HTR-8/SVneo (cell line): Measurements from ENCODE around the gene OBSCN.
"Not testable (repeated sequence)": the region's sequence is repeated elsewhere in the genome, so short reads cannot be mapped to it uniquely, and the experiment has no call there.

Experiments used
- DNase-seq: peaks from one replicate; pipeline ENCODE4 v3.0.0; 2011; ENCODE audit warnings: low spot score, mixed read lengths; ENCODE audit not compliant: insufficient read length
- FAIRE-seq: peaks from 2 replicates; lab custom pipeline; 2011; peaks lifted over from hg19 to GRCh38; lab: Jason Lieb, UNC

Gene OBSCN

GRCh38 chr1:228185641-228185965, 22.2 kb upstream of the OBSCN start:
- DNase-seq, result no peak

GRCh38 chr1:228188249-228188648, 19.6 kb upstream of the OBSCN start:
- DNase-seq, FAIRE-seq: not testable (repeated sequence)

More at GRCh38 chr1:228185641-228185965, 22.2 kb upstream of the OBSCN start:
- no peak for FAIRE-seq

GRCh38 chr1:228190182-228190581, 17.7 kb upstream of the OBSCN start:
- FAIRE-seq, result no peak
- no peak for DNase-seq

GRCh38 chr1:228190778-228191177, 17.1 kb upstream of the OBSCN start:
- no peak for FAIRE-seq

GRCh38 chr1:228194436-228194835, 13.4 kb upstream of the OBSCN start:
- FAIRE-seq (no peak), DNase-seq (no peak)

More at GRCh38 chr1:228190778-228191177, 17.1 kb upstream of the OBSCN start:
- DNase-seq, result no peak

GRCh38 chr1:228194921-228195812, 12.7 kb upstream of the OBSCN start:
- no peak for FAIRE-seq
- no peak for DNase-seq

- DNase-seq, result no peak
- FAIRE-seq, result no peak
Measured at GRCh38 chr1:228197555-228198147, 10.2 kb upstream of the OBSCN start.

- FAIRE-seq (no peak), DNase-seq (no peak)
Measured at GRCh38 chr1:228198977-228199590, 8.8 kb upstream of the OBSCN start.

GRCh38 chr1:228204958-228205357, 2.9 kb upstream of the OBSCN start:
- FAIRE-seq (no peak), DNase-seq (no peak)

- FAIRE-seq (no peak), DNase-seq (no peak)
Measured at GRCh38 chr1:228205526-228206436, 2.1 kb upstream of the OBSCN start.

GRCh38 chr1:228206582-228207351, 1.1 kb upstream of the OBSCN start:
- DNase-seq (no peak), FAIRE-seq (no peak)

- no peak for FAIRE-seq
- no peak for DNase-seq
Measured at GRCh38 chr1:228207381-228207810, 448 bp upstream of the OBSCN start.

- FAIRE-seq (no peak), DNase-seq (no peak)
Measured at GRCh38 chr1:228208831-228209551, 1.1 kb downstream of the OBSCN start.

GRCh38 chr1:228209657-228210056, 1.8 kb downstream of the OBSCN start:
- FAIRE-seq, result no peak
- no peak for DNase-seq

- DNase-seq (peak; percentile 56), FAIRE-seq (no peak)
Measured at GRCh38 chr1:228210076-228210651, 2.3 kb downstream of the OBSCN start.

GRCh38 chr1:228210712-228211530, 3.1 kb downstream of the OBSCN start:
- FAIRE-seq (no peak), DNase-seq (no peak)

- FAIRE-seq, result no peak
- no peak for DNase-seq
Measured at GRCh38 chr1:228211531-228212414, 3.9 kb downstream of the OBSCN start.
